ENCODE results near the gene PXK. TPM values are rescaled to one million over a fixed set of nuclear protein-coding genes. Genes with fewer than 3 reads are reported as not detected.

PXK gene
- total and polyA plus RNA-seq, 2 donors from 2014 or later = 21.6 to 24.8 TPM

DNA sequence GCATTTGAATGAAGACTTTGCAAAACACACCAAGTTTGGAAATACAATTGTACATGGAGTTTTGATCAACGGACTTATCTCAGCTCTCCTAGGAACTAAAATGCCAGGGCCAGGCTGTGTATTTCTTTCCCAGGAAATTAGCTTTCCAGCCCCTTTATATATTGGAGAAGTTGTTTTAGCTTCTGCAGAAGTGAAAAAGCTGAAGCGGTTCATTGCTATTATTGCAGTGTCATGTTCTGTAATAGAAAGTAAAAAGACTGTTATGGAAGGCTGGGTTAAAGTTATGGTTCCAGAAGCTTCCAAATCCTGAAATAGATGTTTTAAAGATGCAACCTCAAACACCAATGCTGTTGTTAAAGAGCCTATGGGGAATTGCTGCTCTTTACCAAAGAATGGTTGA is 14.9 kb upstream of the PXK start:
- Histone ChIP-seq H3K9ac (ENCODE audit: low read length in 3 of 3) (no peak overlapping the region), H3K9me3 (ENCODE audit: control insufficient read depth in 2 of 3, insufficient read depth in 1 of 3, low read length in 3 of 3) (no peaks in the 10 kb centered on the region), H3K27ac (ENCODE audit: low read depth in 2 of 2, low read length in 2 of 2) (no peak overlapping the region), H3K27me3 (ENCODE audit: control insufficient read depth, insufficient read depth, low read length) (no peaks in the 10 kb centered on the region), H3K4me1 (ENCODE audit: control insufficient read depth in 2 of 3, insufficient read depth in 2 of 3, low read depth in 1 of 3, low read length in 3 of 3) (no peaks in the 10 kb centered on the region), H3K4me3 (ENCODE audit: low read length in 3 of 3) (no peak overlapping the region), H3K36me3 (ENCODE audit: control insufficient read depth in 2 of 3, insufficient read depth in 3 of 3, low read length in 3 of 3) (peaks cover 4 to 42% (median 21%) of the 10 kb centered on the region in 3 donors)
- DNase-seq (no peak), FAIRE-seq (no peak)
- intact Hi-C loops (cut with DNase I) = no loop called here
- TF ChIP-seq, protein P1, sequence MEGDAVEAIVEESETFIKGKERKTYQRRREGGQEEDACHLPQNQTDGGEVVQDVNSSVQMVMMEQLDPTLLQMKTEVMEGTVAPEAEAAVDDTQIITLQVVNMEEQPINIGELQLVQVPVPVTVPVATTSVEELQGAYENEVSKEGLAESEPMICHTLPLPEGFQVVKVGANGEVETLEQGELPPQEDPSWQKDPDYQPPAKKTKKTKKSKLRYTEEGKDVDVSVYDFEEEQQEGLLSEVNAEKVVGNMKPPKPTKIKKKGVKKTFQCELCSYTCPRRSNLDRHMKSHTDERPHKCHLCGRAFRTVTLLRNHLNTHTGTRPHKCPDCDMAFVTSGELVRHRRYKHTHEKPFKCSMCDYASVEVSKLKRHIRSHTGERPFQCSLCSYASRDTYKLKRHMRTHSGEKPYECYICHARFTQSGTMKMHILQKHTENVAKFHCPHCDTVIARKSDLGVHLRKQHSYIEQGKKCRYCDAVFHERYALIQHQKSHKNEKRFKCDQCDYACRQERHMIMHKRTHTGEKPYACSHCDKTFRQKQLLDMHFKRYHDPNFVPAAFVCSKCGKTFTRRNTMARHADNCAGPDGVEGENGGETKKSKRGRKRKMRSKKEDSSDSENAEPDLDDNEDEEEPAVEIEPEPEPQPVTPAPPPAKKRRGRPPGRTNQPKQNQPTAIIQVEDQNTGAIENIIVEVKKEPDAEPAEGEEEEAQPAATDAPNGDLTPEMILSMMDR (IDR thresholded peaks at IDR 0.05; ENCODE audit: borderline replicate concordance, extremely low read depth, insufficient read depth) = no peak

DNA sequence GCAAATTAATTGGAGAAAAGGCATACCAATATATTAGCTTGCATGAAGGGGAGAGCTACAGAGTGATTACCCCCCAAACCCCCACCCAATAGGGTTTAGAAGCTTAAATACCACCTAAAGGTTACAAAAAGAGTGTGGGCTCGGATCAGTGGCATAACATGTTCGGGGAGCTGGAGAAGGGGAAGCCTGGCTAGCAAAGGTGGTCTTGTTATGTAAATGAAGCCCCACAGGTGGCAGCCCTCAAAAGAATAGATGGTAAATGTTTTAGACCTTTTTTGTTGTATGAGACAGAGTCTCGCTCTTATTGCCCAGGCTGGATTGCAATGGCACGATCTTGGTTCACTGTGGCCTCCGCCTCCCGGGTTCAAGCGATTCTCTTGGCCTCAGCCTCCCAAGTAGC is 10.9 kb upstream of the PXK start:
- FAIRE-seq (no peak), DNase-seq (no peak)
- no peaks in the 10 kb centered on the region for H3K27me3 ChIP-seq (ENCODE audit: control insufficient read depth, insufficient read depth, low read length)
- intact Hi-C loops (cut with DNase I) = loop anchor here (10.0 kb wide), 1 partner anchor 303 kb away; no protein-coding TSS in a partner anchor
- no peaks in the 10 kb centered on the region for H3K9me3 ChIP-seq (ENCODE audit: control insufficient read depth in 2 of 3, insufficient read depth in 1 of 3, low read length in 3 of 3)
- TF ChIP-seq, protein P1 (IDR thresholded peaks at IDR 0.05; ENCODE audit: borderline replicate concordance, extremely low read depth, insufficient read depth) = no peak
- H3K4me1 ChIP-seq (ENCODE audit: control insufficient read depth in 2 of 3, insufficient read depth in 2 of 3, low read depth in 1 of 3, low read length in 3 of 3) = peaks cover 0 to 10% (median 4%) of the 10 kb centered on the region in 3 donors
- H3K36me3 ChIP-seq (ENCODE audit: control insufficient read depth in 2 of 3, insufficient read depth in 3 of 3, low read length in 3 of 3) = peaks cover 2 to 17% (median 11%) of the 10 kb centered on the region in 3 donors
- no peak overlapping the region for H3K9ac ChIP-seq (ENCODE audit: low read length in 3 of 3)
- no peak overlapping the region for H3K27ac ChIP-seq (ENCODE audit: low read depth in 2 of 2, low read length in 2 of 2)
- no peak overlapping the region for H3K4me3 ChIP-seq (ENCODE audit: low read length in 3 of 3)

DNA sequence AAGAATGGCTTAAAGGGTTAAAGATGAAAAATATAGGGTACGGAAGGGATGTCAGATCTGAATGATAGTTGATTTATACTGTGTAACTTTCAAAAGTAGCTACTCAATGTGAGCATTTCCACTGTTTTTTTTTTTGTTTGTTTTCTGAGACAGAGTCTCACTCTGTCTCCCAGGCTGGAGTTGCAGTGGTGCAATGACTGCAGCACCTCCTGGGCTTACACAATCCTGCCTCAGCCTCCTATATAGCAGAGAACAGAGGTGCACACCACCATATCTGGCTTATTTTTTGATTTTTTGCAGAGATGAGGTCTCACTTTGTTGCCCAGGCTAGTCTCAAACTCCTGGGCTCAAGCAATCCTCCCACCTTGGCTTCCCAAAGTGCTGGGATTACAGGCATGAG is 9.9 kb upstream of the PXK start:
- Histone ChIP-seq H3K9me3 (ENCODE audit: control insufficient read depth in 2 of 3, insufficient read depth in 1 of 3, low read length in 3 of 3) (no peaks in the 10 kb centered on the region), H3K4me1 (ENCODE audit: control insufficient read depth in 2 of 3, insufficient read depth in 2 of 3, low read depth in 1 of 3, low read length in 3 of 3) (peaks cover 0 to 10% (median 4%) of the 10 kb centered on the region in 3 donors), H3K4me3 (ENCODE audit: low read length in 3 of 3) (no peak overlapping the region), H3K27ac (ENCODE audit: low read depth in 2 of 2, low read length in 2 of 2) (no peak overlapping the region), H3K9ac (ENCODE audit: low read length in 3 of 3) (no peak overlapping the region), H3K27me3 (ENCODE audit: control insufficient read depth, insufficient read depth, low read length) (no peaks in the 10 kb centered on the region), H3K36me3 (ENCODE audit: control insufficient read depth in 2 of 3, insufficient read depth in 3 of 3, low read length in 3 of 3) (peaks cover 2 to 7% (median 2%) of the 10 kb centered on the region in 3 donors)
- DNase-seq (no peak), FAIRE-seq (no peak)
- intact Hi-C loops (cut with DNase I) = loop anchor here (10.0 kb wide), 1 partner anchor 302 kb away; no protein-coding TSS in a partner anchor
- TF ChIP-seq, protein P1 (IDR thresholded peaks at IDR 0.05; ENCODE audit: borderline replicate concordance, extremely low read depth, insufficient read depth) = no peak

All from kidney (tissue), 14 donors.